HG03521 (cell line): ENCODE results near the gene GRHL1.
A peak's percentile ranks its signal among the peaks of the same experiment; 100 is the strongest.

Experiments used
- ATAC-seq: cut with Tn5 transposase; IDR thresholded peaks from one replicate; pipeline ENCODE4 v1.9.1; 2021; ENCODE audit warnings: mild to moderate bottlenecking, moderate library complexity; ENCODE audit not compliant: unreplicated experiment

GRHL1 gene

DNA sequence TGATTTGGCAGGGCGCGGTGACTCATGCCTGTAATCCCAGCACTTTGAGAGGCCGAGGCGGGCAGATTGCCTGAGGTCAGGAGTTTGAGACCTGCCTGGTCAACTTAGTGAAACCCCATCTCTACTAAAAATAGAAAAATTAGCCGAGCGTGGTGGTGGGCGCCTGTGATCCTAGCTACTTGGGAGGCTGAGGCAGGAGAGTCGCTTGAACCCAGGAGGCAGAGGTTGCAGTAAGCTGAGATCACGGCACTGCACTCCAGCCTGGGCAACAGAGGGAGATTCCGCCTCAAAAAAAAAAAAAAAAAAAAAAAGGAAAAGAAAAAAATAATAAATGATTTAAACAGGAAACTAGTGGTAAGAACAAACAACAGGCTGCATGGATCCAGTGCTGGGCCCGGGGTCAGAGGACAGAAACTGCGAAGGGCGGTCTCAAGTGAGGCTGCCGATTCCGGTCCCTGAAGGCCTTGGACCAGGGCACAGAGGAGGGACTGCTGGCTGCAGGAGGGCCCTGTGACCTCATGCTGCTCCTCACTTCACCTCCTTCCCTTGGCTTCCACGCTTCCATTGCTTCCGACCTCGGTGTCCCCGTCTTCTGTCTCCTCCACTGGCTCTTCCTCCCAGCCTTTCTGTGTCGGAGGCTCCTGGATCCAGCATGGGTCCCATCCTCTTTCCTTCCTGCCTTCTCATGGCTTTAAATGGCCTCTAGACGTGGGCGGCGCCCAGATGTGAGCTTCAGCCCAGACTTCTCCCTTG lies 2.1 kb upstream of the GRHL1 start:
- no peak for ATAC-seq

DNA sequence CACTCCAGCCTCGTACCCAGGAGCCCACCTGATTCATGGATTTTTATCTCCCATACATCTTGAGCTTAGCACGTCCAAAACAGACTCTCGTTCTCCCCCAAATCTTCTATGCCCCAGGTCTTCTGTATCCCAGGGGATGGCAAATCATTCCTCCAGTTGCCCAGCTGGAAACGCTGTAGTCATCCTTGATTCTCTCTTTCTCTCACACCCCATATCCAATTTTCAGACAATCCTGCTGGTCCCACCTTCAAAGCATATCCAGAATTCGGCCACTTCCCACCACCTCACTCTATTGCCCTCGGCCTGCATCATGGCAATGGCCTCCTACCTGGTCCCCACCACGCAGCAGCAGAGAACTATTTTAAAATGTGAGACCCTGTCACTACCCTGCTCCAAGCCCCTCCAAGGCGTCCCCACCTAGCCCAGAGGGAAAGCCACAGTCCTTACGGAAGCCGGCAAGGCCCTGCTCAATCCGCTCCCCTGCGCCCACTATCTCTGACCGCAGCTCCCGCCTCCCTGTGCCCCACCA lies 1.4 kb upstream of the GRHL1 start:
- ATAC-seq = no peak

DNA sequence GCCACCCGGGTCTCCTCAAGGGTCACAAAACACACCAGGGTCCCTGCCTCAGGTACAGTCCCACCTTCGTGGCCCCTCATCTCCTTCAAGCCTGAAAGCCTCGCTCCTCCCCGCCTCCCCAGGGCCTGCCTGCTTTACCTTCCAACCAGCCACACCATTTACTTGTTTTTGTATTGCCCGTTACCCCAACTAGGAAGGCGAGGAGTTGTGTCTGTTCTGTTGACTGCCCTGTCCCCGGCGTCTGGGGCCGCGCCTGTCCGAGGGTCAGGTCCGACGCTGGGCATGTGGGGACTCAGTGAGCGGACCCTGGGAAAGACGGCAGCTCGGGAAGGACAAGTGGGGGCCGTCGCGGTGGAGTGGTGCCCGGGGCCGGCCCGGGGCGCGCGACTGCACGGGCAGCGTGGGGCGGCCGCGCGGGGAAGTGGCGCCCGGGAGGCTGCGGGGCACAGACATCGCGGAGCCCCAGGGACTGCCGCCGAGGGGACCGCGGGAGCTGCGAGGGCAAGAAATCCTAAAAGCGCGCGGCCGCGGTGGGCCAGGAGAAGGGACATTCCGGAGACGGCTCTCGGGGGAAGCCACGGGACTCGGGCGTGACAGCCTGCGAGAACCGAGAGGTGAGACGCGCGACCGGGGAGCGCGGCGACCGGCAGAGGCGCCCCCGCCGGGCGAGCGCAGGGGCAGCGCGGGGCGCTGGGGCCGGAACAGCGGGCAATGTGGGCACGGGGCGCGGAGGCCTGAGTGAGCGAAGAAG lies 797 bp upstream of the GRHL1 start:
- peak; percentile 23 for ATAC-seq

DNA sequence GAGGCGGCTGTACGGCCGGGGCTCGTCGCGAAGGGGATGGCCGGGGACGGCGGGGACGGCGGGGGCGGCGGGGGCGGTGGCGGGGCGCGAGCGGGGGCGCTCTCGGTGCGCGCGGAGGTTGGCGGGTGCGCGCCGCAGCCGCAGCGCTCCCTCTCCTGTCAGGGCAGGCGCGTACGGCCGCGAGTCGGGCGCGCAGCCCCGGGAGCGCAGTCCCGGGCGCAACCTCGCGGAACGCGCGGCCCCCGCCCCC lies 296 bp upstream of the GRHL1 start:
- no peak for ATAC-seq

DNA sequence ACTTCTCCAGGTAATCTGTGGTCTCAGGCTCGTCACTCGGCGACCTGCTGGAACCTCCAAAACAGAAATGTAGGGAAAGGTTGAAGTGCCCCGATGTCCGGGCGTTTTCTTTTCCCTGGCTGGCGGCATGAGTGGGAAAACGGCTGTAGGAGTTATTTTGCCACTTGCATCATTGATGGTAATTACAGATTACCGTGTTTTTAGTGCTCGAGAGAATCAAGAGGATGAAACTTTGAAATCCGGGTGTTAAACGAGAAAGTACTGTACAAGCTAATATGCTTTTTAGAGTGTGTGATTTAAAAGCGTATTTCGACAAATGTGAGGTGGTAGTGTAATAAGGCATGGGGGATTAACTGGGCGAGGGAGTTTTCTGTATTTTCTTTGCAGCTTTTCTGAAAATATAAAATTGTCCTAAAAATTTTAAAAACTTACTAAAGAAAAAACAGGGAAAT lies 819 bp downstream of the GRHL1 start:
- no peak for ATAC-seq

DNA sequence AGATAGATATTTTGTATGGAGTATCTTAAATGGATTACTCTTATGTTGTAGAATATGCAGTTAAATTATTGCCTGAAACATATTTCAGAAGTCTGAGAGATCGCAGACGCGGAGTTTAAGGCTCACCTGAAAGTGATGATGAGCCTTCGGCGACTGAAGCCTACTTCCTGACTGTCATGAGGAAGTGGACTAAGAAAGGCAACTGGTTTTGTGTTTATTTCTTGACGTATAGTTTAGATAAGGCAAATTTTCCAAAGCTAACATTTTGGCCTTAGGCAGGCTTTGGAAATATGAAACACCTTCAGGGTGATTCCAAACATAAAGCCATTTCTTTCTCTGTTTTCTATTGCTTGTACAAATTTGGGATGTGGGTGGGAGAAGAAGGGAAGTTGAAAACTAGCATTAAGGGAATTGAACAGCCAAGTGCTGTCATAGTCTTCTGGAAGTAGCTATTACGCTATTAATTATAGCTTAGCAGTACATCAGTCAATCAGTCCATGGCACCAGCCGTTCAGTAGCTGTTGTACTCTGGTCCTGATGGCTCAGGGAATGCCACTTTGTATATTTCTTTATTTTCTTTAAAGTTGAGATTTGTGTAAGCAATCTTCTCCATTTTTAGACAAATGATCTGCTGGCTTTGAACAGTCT lies 1.5 kb downstream of the GRHL1 start:
- ATAC-seq = no peak

DNA sequence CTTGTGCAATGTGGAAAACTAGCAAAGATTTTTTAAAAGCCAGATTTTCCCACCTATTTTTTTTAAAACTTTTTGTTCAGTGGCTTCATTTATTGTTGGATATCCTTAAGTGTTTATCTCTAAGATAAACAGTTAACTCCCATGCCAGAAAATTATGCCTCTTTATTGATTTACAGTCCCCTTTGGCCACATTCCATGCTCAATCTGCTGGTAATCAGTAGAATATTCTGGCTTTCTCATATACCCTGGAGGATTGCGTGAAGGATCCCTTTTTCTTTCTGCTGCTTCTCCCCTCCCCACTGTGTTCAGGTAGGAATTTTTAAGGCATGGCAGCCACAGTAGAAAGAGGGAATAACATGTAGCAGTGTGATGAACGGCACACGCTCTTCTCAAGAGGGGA lies 2.6 kb downstream of the GRHL1 start:
- no peak for ATAC-seq

DNA sequence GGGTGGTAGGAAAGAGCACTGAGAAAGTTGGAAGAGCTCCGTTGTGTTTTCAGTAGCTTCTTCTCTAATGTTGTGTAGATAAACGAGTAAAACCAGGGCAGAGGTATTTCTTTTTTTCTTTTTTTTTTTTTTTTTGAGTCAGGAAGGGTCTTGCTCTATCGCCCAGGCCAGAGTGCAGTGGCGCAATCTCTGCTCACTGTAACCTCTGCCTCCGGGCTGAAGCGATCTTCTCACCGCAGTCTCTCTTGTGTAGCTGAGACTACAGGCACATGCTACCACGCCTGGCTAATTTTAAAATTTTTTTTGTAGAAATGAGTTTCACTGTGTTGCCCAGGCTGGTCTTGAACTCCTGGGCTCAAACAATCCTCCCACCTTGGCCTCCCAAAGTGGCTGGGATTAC lies 6.6 kb downstream of the GRHL1 start:
- no peak for ATAC-seq

DNA sequence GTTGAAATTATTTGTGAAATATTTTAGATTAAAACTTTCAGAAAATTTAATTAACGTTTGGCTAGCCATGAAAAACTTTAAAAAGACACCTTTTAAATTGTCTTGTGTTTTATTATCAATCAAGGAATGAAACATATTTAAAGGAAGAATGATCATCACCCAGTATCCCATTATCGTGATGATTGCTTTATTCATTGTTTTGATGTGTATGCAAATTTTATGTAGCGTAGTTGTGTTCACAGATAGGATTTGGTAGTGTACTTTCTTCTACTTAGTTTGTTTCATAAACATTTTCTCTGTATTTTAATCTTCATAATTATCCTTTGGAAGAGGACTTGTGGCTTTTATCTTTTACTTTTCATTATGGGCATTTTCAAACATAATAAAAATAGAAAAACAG lies 7.8 kb downstream of the GRHL1 start:
- ATAC-seq = no peak

DNA sequence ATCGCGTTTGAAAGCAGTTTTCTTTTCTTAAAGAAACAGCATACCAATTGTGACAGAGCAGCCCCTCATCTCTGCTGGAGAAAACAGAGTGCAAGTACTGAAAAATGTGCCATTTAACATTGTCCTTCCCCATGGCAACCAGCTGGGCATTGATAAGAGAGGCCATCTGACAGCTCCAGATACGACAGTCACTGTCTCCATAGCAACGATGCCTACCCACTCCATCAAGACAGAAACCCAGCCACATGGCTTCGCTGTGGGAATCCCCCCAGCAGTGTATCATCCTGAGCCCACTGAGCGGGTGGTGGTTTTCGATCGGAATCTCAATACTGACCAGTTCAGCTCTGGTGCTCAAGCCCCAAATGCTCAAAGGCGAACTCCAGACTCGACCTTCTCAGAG lies 9.5 kb downstream of the GRHL1 start:
- ATAC-seq = no peak

DNA sequence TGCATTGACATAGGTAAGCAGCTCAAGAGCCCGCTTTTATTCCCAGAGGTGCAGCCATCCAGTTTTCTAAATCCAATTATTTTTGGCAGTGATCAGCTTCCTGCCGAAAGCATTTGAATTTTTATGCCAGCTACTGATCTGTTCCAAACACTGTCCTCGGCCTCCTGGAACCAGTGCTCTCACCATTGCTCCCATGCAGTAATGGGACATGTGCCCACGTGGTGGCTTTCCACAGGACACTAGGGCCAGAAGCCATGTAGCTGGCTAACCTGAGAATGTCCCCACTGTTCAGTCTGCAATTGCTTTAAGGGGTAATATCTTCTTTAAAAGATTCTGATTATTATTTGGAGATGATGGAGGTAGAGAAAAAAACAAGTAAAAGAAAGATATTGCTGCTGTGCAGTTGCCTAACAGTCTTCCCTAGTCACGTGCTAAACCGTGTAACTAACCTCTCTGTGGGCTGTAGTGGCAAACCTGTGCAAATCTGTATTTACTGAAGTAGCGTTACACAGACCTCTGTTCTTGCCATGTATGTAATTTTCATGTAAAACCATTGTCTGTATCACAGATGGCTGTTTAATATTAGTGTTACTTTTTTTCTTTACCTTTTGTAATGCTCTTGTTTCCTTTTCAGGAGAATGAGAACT lies 13.0 kb downstream of the GRHL1 start:
- ATAC-seq = no peak

DNA sequence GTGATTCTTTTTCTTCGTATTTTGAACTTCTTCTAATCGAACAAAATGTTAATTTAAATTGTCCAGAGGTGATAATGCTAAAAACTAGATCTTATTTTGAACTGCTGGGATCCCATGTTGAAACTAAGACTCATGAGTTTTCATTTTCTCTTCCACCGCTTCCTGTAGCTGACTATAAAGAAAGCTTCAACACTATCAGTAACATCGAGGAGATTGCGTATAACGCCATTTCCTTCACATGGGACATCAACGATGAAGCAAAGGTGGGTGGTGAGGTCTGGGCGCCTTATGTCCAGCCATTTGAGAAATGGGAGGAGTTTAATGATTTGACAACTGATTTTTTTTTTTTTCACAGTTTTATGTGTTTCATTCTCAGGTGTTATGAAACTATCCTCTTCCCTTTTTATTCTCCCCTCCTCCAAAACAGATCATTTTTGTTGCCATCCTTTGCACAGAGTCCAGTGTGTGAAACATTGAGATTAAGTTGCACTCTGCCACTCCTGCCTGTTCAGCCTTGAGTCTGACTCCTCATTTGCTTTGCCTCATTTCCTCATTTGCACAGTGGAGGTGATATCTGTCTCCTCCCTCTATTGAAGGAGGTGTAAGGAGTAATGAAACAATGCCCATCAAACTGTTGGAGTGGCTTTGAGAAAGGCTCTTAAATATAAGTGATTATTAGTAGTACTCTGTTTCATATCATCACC lies 13.8 kb downstream of the GRHL1 start:
- no peak for ATAC-seq

DNA sequence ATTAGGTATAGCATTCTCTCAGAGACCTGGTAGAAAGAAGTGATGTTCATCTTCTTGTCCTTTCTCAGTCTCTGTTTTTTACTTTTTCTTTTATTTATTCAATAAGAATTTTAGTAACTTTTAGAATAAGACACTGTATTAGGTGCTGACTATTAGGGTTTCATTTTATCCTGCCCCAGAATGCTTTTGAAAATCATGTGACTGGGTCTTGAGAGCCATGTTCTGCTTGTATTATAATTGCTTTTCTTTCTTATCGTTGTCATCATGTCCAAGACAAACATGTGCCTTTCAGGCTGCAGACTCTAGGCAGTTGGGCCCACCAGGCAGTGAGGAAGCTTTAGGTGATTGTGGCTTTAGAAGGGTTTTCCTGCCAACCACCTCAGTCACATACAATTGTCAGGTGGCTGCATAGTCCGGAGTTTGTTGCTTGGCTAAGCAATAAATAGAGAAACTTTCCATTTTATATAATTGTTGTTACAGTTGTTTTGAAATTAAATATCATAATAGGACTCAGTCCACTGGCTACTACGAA lies 15.1 kb downstream of the GRHL1 start:
- ATAC-seq = no peak

DNA sequence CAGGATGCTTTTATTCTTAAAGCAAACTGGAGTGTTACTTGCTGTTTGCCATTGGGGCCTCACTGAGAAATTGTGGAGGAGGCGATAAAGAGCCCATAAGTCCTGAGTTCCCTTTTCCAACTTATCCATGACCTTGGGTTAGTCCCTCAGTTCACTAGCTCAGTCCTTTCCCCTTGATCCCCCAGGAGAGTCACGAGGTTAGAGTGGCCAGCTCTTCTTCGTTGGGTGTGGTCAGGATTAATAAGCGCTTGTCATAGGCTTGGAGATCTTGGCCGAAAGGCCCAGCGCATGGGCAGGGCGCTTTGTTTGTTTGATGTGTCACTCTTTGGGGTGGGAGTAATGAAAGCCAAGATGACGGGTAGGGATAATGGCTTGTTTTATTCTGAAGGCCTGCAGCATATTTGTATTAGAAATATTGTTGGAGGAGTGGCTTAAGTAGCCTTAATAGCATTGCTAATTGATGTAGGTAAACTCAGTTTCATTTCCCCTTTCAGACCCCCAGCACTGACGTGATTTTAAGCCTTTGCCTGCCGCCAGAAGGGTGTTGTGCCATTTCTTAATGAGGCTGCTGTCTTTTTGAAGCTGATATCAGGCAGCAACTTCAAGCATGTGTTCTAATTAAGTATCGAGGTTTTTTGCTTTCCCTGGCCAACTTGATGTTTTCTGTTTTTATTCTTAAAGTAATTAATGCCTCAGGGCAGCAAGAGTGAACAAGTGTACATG lies 15.7 kb downstream of the GRHL1 start:
- ATAC-seq = no peak

DNA sequence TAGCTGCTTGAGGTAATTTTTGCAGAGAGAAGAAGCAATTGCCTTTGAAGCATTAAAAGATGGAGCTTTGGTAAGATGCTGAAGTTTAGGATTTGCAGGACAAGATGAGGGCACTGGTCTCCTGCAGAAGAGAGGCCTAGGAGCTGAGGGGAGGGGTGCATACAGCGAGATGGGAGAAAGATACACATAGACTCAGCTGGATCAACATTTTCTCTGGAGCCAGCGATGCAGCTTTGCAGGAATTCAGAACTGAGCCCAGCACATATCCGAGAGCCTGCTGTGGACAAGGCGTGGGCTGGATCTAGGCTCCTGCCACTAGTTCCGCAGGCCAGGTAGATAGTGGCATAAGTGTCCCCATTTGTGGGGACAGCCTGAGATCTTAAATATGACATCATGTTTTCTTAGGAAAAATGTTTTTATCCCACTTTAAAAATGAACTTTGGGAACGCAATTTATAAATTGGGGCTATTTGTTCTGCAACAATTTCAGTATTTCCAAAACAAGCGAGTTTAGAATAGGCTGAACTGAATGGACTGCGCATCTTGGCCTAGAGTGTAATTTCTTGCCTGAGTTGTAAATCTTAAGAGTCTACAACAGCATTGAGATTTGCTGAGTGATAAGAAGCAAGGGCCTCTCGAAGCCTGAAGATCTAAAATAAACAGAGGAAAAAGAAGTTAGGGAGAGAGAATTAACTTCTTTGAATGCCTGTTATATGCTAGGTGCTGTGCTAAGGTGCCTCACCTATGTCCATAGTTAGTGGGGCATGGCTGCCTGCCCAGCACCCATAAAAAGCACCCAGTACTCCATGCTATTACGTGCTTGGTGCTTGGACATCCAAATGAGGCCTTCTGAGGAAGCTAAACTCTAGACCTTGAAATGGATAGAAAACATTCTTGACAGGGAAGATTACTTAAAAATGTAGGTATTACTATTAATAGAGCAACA lies 17.3 kb downstream of the GRHL1 start:
- ATAC-seq = no peak

DNA sequence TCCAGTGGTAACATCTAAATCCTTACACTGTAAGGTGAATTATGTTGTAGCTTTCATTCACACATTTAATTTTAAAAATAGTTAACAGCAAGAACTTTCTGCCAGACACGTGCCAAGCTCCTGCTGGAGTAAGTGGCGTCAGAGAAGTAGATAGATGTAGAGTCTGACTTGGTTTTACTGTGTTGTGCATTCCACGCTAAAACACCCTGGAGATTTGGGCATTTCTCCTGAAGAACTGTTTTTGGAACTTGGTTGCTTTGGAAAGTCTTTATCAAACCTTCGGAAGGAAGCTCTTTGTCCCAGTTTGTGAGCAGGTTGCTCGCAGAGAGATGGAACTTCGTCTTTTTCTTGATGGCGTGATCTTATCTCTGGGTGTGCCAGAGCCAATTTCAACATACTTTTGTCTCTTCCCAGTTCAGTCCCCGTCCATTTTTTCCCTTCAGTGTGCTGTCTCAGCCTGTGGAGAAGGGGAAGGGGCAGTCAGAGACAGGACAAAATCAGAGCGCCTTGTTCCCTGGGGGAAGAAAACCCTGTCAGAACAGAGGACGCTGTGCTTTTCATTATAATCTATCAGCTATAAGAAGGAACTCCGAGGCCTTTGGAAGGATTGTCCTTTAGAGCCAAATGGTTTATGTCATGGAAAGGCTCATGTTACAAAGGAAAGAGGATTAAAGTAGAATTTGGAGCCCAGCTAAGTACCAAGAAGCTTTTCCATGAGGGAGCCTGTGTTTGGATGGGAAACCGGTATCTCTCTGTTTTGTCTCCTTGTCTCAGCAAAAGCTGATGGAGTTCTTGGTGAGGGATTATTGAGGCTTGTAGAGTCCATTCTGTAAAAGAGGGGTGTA lies 18.9 kb downstream of the GRHL1 start:
- no peak for ATAC-seq

DNA sequence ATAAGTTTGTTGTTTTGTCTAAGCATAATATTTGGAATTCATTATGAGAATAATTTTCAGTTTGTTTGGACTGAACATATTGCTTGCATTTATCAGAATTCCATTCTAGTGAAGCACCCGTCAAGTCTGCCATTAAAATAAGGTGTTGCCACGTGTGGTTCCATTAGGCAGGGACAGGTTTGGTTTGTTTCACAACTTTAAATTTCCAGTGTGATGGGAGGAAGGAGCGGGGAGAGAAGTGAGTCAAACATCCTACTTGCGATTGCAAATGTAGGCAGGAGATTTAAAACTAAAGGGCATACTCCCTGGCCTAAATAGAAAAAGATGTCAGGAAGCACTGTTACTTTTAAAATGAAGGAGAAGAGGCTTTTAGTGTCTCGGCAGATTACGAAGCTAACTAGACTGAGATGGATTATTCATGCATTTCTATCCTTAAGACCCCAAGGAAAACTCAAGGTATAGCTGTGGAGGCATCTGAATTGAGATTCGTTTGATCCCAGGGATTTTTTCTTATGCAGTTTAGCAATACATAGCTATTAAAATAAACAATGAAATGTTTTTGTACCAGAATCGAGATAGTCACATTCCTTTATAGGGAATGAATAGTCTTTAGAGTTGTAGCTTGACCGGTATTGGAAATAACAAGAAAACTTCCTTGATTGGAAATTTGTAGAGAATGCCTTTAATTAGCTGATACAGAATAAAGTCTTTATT lies 19.8 kb downstream of the GRHL1 start:
- no peak for ATAC-seq
